Prostate gland (tissue), 2 donors: Measurements from ENCODE around the gene GUCY1A2.

Source experiments
- POLR2A ChIP-seq: fragments of 450-650 bp; IDR thresholded peaks from one replicate; pipeline ENCODE4 v1.6.1; 2016; ENCODE audit warnings: antibody characterized with exemption, mild to moderate bottlenecking
- TF ChIP-seq, protein P1 (sequence below), 4 experiments: fragments of 200-600 bp in 2 of 4; fragments of 450-650 bp in 2 of 4; sonication (generic) in 2 of 4; IDR thresholded peaks; 1 replicate in 3 of 4; 2 replicates in 1 of 4; pipeline ENCODE4 v1.5.1; 2016 to 2019; ENCODE audit warnings: antibody characterized with exemption in 4 of 4, mild to moderate bottlenecking in 2 of 4, moderate library complexity in 2 of 4

- TF ChIP-seq POLR2A: no peak
- TF ChIP-seq, protein P1, sequence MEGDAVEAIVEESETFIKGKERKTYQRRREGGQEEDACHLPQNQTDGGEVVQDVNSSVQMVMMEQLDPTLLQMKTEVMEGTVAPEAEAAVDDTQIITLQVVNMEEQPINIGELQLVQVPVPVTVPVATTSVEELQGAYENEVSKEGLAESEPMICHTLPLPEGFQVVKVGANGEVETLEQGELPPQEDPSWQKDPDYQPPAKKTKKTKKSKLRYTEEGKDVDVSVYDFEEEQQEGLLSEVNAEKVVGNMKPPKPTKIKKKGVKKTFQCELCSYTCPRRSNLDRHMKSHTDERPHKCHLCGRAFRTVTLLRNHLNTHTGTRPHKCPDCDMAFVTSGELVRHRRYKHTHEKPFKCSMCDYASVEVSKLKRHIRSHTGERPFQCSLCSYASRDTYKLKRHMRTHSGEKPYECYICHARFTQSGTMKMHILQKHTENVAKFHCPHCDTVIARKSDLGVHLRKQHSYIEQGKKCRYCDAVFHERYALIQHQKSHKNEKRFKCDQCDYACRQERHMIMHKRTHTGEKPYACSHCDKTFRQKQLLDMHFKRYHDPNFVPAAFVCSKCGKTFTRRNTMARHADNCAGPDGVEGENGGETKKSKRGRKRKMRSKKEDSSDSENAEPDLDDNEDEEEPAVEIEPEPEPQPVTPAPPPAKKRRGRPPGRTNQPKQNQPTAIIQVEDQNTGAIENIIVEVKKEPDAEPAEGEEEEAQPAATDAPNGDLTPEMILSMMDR (IDR thresholded peaks at IDR 0.05): no peak
Observed at GRCh38 chr11:107018902-107019493, 722 bp upstream of the GUCY1A2 start.
